Measurements from ENCODE around the gene IL1RL2. TPM values are rescaled to one million over a fixed set of nuclear protein-coding genes. Genes with fewer than 3 reads are reported as not detected.

IL1RL2 gene
- total RNA-seq, 3 donors from 2014 or later (not counting 1 experiment from before 2014, with no cell fraction given), result not detected

Other genes with a start within 250 kb of the IL1RL2 start
- 1 to 10 TPM in 1 of 3 donors, under 1 TPM in 1, not detected in 1; 0.66 to 5.7 TPM for gene IL1R2, start 195.1 kb upstream of the IL1RL2 start, total RNA-seq
- gene IL1R1, start 44.3 kb upstream of the IL1RL2 start, total RNA-seq, result 1 to 10 TPM in 1 of 3 donors, under 1 TPM in 2; 0.45 to 3.1 (median 0.68) TPM
- 10 to 100 TPM in 1 of 3 donors, 1 to 10 TPM in 1, under 1 TPM in 1; 0.49 to 68.1 (median 2.2) TPM for gene IL1RL1, start 124.5 kb downstream of the IL1RL2 start, total RNA-seq
- gene IL18R1, start 168.8 kb downstream of the IL1RL2 start, total RNA-seq, result 10 to 100 TPM; 42.9 to 58.8 (median 46.7) TPM
- gene IL18RAP, start 236.1 kb downstream of the IL1RL2 start, total RNA-seq, result 100 to 1,000 TPM; 136 to 309 (median 203) TPM